Fibroblast of gingiva (primary cell): ENCODE data around the gene CNNM4.
"Not testable (repeated sequence)": the region's sequence is repeated elsewhere in the genome, so short reads cannot be mapped to it uniquely, and the experiment has no call there.

Experiments used
- DNase-seq: peaks from one replicate; pipeline ENCODE4 v3.0.0-alpha.2; 2011; ENCODE audit warnings: low read depth

CNNM4 gene

DNA sequence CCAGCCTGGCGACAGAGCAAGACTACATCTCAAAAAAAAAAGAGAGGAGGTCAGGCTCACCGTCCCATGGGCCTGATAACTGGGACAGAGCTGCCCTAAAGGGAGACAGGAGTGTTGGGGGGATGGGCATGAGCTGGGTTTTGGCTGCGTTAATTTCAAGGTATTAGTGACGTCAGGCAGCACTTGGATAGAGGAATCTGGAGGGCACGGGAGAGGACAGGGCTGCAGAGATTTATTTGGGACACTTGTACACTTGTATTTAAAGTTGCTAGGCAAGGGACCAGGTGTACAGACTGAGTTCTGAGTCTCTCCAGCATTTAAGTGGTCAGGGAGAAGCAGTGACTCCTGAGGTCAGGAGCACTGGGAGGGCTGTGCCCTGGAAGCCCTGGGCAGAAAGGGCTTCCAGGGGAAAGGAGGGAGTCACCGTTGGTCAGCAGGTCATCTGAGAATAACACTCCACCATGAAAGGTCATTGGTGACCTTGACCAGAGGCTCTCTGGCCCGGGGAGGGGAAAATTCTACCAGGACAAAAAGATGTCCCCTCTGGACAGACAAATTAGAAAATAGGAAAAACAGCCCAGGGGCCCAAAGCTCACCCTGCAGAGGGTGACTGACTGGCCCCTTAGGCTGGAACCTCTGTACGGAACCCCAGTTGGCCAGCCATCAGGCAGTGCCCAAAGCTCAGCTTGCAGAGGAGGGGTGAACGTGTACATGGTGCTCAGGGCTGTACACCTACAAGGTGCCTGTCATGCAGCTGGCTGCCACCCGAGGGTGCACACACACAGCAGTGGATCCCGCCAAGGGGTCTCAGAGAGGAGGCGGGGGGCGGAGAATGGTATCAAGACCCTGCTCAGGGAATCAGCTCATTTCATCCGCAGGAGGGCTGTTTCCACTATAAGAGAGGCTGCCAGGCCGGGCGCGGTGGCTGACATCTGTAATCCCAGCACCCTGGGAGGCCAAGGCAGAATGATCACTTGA lies 32.4 kb downstream of the CNNM4 start:
- DNase-seq: no peak

DNA sequence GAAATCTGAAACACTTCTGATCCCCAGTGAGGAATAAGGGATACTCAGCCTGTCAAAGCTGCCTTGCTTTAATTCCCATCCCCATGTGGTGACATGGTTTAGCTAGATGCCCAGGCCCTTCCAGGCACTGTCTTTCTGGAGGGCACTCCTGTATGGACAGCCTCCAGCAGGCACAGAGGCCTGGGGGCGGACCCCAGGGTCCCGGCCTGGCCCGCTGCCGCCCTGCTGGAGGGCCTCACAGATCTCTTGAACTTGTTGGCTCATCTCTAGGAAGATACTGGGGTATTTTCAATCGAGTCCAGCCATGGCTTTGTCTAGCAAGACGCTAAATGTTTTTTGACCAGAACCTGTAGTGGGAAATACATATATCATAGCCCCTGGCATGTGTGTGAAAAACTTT lies 34.4 kb downstream of the CNNM4 start:
- no peak for DNase-seq

DNA sequence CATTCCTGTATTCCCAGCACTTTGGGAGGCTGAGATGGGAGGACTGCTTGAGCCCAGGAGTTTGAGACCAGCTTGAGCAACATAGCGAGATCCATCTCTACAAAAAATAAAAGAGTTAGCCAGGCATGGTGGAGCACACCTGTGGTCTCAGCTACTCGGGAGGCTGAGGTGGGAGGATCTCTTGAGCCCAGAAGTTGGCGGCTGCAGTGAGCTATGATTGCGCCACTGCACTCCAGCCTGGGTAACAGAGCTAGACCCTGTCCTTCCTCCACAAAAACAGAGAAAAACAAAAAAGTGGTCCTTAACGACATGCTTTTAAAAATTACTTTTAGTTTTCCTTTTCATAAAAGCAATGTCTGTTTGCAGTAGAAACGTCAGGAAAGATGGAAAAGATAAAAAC lies 35.8 kb downstream of the CNNM4 start:
- DNase-seq: not testable (repeated sequence)

- DNase-seq: no peak
Observed at GRCh38 chr2:96797066-96797625, 36.4 kb downstream of the CNNM4 start.

DNA sequence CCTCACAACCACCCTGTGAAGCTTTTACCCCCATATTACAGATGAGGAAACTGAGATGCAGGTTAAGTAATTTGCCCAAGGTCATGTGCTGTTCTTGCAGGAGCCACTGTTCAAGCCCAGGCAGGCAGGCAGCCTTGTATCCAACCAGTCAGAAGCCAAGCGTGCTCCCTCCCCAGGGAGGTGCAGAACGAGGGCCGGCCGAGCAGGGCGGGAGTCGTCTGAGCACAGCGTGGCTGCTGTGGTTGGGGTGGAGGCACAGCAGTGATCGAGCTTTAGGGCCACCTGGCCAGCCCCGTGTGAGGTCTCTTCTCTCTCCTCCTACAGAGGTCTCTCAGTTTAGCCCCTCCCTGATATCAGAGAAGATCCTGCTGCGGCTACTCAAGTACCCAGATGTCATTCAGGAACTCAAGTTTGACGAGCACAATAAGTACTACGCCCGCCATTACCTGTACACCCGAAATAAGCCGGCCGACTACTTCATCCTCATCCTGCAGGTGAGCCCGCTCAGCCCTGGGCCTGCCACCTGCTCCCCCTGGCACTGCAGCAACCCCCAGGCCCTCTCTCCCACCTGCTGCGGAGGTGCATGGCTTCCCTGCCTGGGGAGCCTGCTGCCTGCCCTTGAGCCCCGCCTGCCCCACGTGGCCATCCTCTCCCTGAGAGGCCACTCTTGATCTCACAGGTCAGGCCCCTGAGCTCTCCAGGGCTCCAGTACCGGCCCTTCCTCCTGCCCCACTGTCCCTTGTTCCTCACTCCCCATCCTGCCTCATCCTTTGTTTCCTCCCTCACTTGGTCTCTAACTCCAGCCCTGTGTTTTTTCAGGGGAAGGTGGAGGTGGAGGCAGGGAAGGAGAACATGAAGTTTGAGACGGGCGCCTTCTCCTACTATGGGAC lies 38.3 kb downstream of the CNNM4 start:
- DNase-seq: no peak

- DNase-seq: no peak
Observed at GRCh38 chr2:96799623-96799935, 38.9 kb downstream of the CNNM4 start.

- no peak for DNase-seq
Observed at GRCh38 chr2:96800061-96801004, 39.6 kb downstream of the CNNM4 start.

DNA sequence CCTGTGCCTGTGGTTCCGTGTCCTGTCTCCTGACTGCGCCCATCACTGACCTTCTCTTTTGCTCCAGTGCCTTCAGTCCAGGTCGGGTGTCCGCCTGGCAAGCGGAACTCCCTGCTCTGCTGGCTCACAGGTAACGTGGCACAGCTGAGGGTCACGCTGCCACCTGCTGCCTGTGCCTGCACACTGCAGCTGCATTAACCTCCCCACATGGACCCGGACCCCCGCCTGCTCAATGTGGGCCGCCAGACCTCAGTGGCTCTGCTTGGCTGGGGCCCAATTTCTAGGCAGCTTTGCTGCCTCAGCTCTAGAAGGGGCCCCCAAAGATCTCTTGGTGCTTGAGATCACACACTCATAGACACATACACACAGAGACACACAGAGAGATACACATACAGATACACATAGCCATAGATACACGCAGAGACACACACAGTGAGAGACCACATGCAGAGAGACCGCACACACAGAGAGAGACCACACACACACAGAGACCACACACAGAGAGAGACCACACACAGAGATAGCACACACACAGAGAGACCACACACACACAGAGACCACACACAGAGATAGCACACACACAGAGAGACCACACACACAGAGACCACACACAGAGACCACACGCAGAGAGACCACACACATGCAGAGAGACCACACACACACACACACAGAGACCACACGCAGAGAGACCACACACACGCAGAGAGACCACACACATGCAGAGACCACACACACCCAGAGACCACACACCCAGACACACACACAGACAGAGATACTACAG lies 40.5 kb downstream of the CNNM4 start:
- peak; percentile 26 for DNase-seq

DNA sequence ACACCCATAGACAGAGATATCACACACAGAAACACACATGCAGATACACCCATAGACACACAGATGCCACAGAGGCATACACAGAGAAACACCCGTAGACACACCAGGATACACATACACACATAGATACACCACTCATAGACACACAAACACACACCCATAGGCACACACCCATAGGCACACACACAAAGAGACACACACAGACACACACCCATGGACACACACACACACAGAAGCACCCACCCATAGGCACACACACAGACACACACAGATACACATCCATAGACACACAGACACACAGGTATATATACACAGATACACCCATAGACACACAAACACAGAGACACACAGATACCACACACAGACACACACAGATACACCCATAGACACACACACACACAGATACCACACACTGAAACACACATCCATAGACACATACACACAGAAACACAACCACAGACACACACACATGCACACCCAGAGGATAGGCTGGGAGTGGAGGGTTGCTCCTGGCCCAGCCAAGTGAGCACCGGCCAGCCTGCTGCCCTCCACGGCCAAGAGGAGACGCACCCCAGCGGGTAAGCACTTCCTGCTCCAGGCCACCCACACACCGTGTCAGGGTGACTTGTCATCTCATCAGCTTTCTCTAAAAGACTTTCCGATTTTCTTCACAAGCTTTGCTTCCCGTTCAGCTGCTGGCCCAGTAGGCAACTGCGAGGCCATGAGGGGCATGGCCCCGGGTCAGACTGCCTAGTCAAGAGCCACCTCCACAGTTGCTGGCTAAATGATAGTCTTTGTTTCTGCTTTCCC lies 41.3 kb downstream of the CNNM4 start:
- no peak for DNase-seq

DNA sequence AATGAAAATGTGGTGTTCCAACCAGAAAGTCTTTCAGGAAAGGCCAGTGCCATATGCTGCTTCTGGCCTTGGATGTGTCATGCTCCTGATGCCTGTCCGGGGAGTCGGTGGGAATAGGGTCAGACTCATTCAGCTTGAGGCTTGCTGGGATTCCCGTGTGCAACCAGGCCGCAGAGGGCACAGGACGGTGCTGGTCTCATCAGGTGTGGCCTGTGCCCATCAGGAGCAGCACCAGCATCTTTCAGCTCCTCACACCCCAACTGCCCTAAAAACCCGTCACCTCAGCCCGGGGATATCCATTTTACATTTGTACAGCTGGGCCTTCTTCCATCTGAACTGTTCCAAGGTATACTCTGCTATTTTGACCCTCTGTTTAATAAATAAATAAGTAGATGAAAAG lies 42.0 kb downstream of the CNNM4 start:
- no peak for DNase-seq

- no peak for DNase-seq
Observed at GRCh38 chr2:96804986-96805385, 44.3 kb downstream of the CNNM4 start.

DNA sequence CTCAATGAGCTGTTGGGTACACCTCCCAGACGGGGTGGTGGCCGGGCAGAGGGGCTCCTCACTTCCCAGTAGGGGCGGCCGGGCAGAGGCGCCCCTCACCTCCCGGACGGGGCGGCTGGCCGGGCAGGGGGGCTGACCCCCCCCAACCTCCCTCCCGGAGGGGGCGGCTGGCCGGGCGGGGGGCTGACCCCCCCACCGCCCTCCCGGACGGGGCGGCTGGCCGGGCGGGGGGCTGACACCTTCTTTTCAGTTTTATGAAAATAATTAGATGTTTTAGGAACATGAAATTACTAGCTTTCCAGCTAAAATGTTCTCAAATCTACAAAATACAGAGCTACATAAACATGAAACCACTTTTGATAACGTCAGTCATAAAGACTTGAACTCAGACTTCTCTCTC lies 45.2 kb downstream of the CNNM4 start:
- DNase-seq: not testable (repeated sequence)

GRCh38 chr2:96806468-96807126 lies 45.9 kb downstream of the CNNM4 start:
- DNase-seq: no peak

DNA sequence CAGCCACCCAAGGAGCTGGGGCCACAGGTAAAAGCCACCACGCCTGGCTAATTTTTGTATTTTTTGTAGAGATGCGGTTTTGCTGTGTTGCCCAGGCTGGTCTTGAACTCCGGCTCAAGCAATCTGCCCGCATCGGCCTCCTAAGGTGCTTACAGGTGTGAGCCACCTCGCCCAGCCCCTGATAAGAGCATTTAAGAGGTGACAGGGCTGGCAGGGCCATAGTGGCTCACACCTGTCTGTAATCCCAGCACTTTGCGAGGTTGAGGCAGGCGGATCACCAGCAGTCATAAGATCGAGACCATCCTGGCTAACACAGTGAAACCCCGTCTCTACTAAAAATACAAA lies 46.4 kb downstream of the CNNM4 start:
- DNase-seq: no peak

- DNase-seq: no peak
Observed at GRCh38 chr2:96808176-96808837, 47.6 kb downstream of the CNNM4 start.

GRCh38 chr2:96809216-96809882 lies 48.6 kb downstream of the CNNM4 start:
- DNase-seq: no peak

DNA sequence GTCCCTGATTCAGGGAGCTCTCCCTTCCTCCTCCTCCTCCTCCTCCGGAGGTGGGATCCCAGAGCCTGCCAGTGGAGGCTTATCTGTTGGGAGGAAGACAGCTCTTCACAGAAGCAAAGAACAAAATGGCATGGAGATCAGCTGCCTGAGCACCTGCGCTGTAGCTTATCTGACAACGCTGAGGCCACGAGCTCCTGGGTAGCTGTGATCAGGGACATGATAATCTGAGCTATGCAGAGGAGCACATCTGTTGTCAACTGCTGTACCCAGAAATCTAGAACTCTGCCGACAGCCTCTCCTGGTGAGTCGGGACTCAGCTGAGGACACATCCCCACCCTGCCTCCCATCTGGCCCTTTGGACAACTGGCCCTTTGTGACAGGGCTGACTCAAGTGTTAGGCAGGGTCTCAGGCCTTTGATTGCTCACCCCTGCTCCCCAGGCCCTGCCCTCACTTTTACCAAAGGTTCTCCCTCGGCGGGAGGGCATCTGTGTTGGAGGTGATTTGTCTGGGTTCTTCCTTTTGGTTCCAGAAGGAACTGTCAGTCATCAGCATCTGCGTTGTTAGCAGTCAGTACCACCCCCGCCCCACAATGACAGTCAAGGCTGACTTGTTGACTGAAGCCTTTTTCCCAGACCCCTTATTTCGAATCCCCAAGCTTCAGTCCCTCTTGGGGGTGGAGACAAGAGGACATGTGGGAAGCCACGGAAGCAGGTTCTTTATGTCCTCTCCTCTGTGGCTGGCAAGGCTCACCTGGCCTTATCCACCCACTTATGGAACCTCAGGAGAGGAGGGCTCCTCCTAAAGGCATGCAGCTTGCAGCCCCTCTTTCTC lies 49.5 kb downstream of the CNNM4 start:
- DNase-seq: no peak
